Tongue (tissue), 2 donors: ENCODE measurements around the gene FKBP14. TPM values are rescaled to one million over a fixed set of nuclear protein-coding genes. Genes with fewer than 3 reads are reported as not detected.

Experiments
- DNase-seq: peaks from one replicate; pipeline ENCODE4 v3.0.0-alpha.2; 2015
- total RNA-seq: library from RNA; depleted of rRNA; stranded (reverse); fragments of >200 nt; gene quantifications from one replicate; pipeline ENCODE4 v1.2.3, GENCODE V29; 2014

FKBP14 gene
- 23.7 TPM for total RNA-seq

- peak; percentile 100 for DNase-seq
These were observed at the start of gene FKBP14 for GRCh38 chr7:30026229-30027064. Gene FKBP14, minus strand, starts transcription at chr7:30026702. Its CDS starts 194 bp downstream, at chr7:30026508.

- DNase-seq: peak; percentile 47
These were observed 48.0 kb upstream of the FKBP14 start for GRCh38 chr7:30074422-30075030.

GRCh38 chr7:30072735-30073134, 46.2 kb upstream of the FKBP14 start:
- DNase-seq: no peak

- DNase-seq: no peak
These were observed 43.5 kb upstream of the FKBP14 start for GRCh38 chr7:30070052-30070451.

- DNase-seq: no peak
These were observed 42.8 kb upstream of the FKBP14 start for GRCh38 chr7:30069096-30069867.

GRCh38 chr7:30068117-30068516, 41.6 kb upstream of the FKBP14 start:
- DNase-seq: peak; percentile 3

- no peak for DNase-seq
These were observed 40.2 kb upstream of the FKBP14 start for GRCh38 chr7:30066687-30067086.

GRCh38 chr7:30065746-30066145, 39.2 kb upstream of the FKBP14 start:
- no peak for DNase-seq

- DNase-seq: peak; percentile 74
These were observed 36.1 kb upstream of the FKBP14 start for GRCh38 chr7:30062587-30062986.

GRCh38 chr7:30061786-30062185, 35.3 kb upstream of the FKBP14 start:
- DNase-seq: peak; percentile 37

GRCh38 chr7:30057741-30058140, 31.2 kb upstream of the FKBP14 start:
- DNase-seq: no peak

- DNase-seq: no peak
These were observed 26.6 kb upstream of the FKBP14 start for GRCh38 chr7:30053068-30053467.

GRCh38 chr7:30049173-30049572, 22.7 kb upstream of the FKBP14 start:
- DNase-seq: no peak

GRCh38 chr7:30048582-30048981, 22.1 kb upstream of the FKBP14 start:
- no peak for DNase-seq

- DNase-seq: no peak
These were observed 20.6 kb upstream of the FKBP14 start for GRCh38 chr7:30047124-30047523.

- DNase-seq: no peak
These were observed 19.7 kb upstream of the FKBP14 start for GRCh38 chr7:30046127-30046770.

- no peak for DNase-seq
These were observed 15.2 kb upstream of the FKBP14 start for GRCh38 chr7:30041526-30042269.

GRCh38 chr7:30040938-30041337, 14.4 kb upstream of the FKBP14 start:
- DNase-seq: no peak

GRCh38 chr7:30038196-30038980, 11.9 kb upstream of the FKBP14 start:
- DNase-seq: peak; percentile 24

GRCh38 chr7:30036220-30036619, 9.7 kb upstream of the FKBP14 start:
- DNase-seq: no peak

GRCh38 chr7:30034501-30034900, 8.0 kb upstream of the FKBP14 start:
- no peak for DNase-seq
